GM21619 (cell line): ENCODE data around the gene PEX26.
"Not testable (repeated sequence)": the region's sequence is repeated elsewhere in the genome, so short reads cannot be mapped to it uniquely, and the experiment has no call there.

Source experiments
- ATAC-seq: cut with Tn5 transposase; IDR thresholded peaks from one replicate; pipeline ENCODE4 v1.9.1; 2021; ENCODE audit not compliant: unreplicated experiment

Gene PEX26

DNA sequence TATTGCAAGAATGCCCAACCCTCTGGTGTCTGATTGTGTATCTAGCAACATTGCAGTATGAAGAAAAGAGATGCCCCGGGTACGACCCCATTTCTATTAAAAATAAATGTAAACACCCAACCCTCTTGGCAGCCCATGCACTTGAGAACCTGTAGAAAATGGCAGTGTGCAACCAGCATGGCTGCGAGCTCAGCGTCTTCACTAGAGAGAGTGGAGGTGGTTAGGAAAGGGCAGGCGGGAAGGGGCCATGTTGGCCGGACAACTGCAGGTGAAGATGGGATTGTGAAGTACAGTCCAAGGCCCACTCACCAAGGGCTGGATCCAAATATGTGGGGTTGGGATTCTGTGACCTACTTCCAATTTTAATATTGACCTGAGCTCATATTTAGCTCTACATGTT is 15.9 kb downstream of the PEX26 start:
- ATAC-seq: no peak

DNA sequence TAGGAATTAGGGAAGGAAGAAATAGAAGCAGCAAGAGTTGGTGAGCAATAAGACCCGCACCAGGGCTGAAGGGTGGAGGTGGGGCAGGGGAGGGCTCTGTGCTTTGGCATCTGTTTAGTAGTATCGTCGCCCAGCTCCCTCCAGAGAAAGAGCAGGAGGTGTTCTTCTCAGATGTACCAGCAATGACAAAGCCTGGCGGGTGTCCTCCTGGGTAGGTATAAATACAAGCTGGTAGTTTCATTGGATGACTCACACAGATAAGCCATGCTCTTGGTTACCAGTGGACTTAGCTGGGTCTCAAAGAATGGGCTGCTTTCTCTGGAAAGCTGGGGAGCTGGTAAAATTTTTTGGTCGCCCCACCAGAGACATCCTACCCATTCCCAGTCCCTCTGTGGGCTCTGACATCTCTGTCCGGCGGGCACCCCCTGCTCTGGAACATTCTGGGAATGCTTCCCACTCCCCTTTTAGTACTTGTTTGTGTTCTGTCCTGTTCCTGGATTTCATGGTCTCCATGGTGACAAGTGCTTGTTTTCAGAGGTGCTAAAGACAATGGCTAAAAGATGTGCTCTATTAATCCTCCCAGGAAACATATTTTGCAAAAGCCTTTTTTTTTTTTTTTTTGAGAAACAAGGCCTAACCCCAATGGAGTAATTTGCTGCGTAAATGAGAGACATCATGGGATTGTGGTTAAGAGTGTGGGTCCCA is 17.5 kb downstream of the PEX26 start:
- no peak for ATAC-seq

DNA sequence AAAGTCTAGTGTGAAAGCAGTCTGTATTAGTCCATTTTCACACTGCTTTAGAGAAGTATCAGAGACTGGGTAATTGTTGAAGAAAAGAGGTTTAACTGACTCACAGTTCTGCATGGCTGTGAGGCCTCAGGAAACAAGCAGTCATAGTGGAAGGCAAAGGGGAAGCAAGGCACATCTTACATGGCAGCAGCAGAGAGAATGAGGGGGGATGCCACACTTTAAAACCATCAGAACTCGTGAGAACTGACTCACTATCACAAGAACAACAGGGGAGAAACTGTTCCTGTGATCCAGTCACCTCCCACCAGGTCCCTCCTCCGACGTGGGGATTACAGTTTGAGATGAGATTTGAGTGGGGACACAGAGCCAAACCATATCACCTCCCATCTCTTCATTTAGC is 19.0 kb downstream of the PEX26 start:
- no peak for ATAC-seq

DNA sequence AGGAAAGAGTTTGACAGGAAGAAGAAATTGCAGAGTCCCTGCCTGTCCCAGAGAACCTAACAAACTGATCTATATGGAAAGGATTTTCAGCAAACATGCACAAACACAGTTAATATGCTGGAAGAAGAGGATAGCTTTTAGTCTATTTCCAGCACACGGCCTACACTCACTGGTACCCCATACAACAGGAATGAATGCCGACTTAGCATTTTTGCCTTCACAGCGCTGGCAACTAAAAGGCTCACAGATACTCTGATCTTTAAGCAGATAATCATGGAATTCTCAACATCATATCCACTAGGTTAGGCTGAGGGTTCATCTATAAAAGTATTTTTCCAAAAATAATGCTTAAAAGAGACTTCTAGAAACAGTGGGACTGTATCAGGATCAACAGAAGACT is 23.0 kb downstream of the PEX26 start:
- ATAC-seq: no peak

DNA sequence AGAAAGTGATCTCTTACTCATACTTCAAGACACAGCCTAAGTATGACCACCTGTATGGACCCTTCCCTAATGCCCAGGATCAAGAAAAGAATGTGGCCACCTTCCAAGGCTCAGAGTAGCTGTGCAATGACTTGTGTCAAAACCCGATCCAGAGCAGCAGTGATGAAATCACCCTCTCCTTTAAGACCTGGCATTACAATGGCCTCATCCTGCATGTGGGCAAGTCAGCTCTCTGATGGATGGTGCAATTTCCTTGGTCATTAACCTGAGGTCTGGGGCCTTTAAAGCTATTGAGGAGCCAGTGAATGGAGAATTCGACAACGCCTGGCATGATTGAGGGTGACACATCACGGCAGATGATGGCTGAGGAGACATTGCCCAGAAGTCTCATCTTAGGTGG is 23.7 kb downstream of the PEX26 start:
- ATAC-seq: no peak

DNA sequence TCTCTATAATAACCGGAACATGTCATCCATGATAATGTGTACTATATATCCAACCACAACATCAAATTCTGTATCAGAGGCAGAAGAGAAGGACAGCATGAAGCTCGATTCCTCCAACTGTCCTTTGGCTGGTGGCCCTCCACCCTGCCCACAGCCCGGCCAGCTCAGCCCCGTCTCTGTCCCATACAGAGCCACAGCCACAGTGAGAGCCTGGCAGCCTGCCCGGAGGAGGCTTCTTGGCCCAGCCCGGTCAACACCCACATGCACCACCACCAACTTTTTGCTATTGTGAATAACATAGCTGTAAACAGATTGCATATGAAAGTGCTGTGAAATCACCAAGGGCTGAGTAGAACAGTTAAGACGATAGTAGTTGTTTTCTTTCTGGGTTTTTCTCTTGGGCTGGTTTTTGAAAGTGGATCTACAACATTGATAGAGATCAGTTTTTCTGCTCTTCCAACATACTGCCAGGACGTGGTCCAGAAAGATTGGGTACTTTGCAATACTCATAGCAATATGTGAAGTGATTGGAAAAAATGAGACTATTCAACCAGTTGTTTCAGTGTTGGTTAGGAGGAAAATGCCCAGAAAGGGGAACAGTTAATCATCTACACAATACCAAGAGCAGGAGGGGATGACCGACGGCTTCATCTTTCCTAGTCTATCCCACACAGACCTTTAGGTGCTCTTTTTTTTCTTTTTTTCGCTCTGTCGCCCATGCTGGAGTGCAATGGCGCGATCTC is 25.9 kb downstream of the PEX26 start:
- no peak for ATAC-seq

DNA sequence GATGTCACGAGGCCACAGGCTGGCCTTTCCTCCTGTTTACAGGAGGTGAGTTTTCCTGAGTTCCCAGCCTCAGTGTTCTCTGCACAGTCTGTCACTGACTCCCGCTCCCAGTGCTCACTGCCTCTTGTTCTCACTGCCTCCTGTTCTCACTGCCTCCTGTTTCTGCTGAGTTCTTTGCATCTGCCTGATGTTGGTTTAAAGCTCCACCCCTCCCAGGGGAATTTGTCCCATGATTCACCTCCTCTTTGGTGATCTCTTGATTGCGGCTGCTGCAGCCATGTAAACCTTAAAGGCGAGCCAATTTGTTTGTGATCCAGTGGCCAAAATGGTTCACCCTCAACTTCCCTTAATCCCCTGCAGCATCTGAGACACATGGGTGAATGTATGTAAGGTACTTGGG is 26.8 kb downstream of the PEX26 start:
- no peak for ATAC-seq

DNA sequence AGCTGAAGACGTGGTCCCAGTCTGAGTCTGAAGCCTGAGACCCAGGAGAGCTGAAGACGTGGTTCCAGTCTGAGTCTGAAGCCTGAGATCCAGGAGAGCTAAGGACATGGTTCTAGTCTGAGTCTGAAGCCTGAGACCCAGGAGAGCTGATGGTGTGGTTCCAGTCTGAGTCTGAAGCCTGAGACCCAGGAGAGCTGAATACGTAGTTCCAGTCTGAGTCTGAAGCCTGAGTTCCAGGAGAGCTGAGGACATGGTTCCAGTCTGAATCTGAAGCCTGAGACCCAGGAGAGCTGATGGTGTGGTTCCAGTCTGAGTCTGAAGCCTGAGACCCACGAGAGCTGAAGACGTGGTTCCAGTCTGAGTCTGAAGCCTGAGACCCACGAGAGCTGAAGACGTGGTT is 28.2 kb downstream of the PEX26 start:
- not testable (repeated sequence) for ATAC-seq

DNA sequence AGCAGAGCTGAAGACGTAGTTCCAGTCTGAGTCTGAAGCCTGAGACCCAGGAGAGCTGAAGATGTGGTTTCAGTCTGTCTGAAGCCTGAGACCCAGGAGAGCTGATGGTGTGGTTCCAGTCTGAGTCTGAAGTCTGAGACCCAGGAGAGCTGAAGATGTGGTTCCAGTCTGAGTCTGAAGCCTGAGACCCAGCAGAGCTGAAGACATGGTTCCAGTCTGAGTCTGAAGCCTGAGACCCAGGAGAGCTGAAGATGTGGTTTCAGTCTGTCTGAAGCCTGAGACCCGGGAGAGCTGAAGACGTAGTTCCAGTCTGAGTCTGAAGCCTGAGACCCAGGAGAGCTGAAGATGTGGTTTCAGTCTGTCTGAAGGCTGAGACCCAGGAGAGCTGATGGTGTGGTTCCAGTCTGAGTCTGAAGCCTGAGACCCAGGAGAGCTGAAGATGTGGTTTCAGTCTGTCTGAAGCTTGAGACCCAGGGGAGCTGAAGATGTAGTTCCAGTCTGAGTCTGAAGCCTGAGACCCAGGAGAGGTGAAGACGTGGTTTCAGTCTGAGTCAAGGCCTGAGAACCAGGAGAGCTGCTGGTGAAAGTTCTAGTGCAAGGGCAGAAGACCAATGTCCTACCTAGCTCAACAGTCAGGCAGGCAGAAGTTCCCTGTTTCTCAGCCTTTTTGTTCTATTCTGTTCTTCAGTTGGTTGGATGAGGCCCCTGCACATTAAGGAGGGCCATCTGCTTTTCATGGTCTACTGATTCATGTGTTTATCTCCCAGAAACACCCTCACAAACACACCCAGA is 29.0 kb downstream of the PEX26 start:
- not testable (repeated sequence) for ATAC-seq

DNA sequence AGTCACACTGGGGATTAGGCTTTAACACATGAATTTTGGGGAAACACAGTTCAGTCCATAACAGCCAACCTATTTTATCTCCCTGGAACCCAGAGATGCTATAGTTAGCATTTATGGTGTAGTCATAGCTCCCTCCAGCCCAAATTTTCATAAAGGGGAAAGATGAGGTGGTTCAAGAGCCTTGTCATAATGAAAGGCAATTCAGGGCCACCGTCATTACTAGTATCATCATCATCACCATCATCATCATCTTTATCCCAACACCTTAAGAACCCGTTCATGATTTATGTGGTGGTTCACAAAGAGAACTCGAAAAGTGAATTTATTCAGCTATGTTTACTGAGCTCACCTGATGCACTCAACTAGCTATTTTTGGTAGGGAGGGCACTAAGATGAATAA is 30.4 kb downstream of the PEX26 start:
- ATAC-seq: no peak

DNA sequence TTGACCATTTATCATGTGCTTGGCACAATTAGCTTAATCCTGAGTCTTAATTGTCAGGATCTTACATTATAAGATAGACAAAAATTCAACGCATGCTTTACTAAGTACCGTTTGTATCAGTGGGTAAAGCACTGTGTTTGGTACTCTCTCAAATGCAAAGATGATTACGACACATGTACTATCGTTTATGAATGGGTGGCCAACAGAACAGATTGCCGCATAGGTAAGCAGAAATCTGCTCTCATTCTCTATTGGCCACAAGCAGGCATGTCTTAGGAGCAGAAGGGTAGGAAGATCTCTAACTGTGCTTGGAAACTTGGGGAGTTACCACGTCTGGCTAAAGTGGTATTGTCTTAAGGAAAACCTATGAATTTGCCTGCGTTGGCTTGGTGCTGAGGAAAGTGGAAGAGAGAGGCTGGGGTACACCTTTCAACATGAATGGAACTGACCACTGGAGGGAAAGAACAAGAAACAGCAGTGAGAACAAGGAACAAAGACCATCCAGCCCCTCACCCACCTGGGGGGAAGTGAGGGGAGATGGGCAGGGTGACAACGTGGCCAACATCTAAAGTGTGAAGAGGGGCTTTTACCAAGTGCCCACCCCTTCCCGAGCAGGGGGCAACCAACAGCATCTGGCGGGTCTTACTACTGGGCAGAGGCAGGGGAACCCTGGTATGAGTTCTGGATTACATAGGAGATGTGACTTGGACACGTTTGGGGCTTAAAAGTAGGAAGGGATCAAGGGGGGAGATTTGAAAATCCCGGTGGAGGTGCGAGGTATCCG is 31.8 kb downstream of the PEX26 start:
- no peak for ATAC-seq

DNA sequence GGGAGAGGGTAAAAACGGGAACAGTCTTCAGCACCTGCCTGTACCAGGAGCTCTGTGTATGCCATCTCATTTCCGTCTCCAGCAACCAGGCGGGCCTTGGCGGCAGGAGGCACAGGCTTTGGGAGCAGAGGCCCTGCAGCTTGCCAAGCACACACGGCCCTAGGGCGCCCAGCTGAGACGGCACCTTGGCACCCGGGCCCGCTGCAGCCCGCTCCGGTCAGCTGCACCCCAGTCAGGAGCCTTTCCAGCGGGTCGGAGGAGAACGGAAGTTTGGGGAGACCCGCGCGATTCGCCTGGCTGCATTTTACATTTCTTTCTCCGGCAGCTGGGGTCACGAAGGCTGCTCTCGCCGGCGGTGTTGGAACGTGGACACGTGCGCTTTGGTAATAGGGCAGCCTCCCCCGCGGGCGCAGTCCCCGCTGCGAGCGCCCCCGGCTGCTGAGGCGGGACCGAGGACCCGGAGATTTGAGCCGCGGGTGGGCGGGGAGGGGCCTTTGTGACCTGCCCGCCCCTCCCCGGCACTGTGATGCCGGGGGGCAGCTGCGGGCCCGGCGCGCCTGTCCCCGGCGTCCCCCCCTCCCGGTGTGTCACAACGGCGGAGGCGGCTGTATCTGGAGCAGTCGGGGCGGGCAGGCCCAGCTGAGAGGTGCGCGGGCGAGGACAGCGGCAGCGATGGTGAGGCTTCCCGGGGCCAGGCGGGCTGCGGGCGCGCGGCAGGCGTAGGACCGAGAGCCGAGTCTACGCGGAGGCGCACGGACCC is 32.6 kb downstream of the PEX26 start, which contains the start of gene TUBA8:
TSS of gene TUBA8 (plus strand) at position 616 of the 760 bp plus-strand sequence. CDS start at position 673, 57 bp downstream.
- peak; percentile 41 for ATAC-seq

DNA sequence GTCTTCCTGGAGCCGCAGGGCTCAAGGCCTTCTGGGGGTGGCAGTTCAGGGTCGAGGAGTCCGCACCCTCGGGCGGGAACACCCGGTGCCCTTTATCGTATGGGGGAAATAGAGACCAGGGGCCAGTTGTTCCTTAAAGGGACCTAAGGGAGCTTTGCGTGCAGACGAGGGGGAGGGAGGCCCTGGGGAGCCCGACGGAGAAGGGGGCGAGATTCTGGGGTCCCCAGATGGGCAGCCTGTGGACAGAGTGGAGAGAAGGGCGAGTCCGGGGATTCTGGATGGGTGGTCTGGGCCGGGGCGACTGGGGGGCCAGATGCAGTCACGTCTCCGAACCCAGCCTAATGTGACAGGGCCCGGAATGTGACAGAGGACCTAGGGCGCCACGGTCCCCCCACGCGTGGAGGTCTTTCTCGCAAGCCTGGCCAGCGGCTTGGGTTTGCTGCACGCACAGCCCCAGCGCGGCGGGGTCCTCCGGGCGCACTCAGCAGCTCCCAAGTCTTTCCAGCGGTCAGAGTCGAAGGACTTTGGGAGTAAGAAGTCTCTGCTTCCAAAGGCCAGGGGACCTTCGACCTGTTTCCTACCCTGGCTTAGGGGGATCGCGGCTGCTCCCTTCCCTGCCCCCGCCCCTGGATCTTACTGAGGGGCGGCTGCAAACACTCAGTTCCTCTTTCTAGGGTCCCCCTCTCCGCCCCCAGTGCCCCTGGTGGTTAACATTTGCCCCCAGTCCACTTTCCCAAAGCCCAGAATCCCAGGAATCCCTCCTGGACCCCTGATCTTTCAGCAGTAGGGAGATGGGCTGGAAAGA is 33.4 kb downstream of the PEX26 start:
- ATAC-seq: no peak

DNA sequence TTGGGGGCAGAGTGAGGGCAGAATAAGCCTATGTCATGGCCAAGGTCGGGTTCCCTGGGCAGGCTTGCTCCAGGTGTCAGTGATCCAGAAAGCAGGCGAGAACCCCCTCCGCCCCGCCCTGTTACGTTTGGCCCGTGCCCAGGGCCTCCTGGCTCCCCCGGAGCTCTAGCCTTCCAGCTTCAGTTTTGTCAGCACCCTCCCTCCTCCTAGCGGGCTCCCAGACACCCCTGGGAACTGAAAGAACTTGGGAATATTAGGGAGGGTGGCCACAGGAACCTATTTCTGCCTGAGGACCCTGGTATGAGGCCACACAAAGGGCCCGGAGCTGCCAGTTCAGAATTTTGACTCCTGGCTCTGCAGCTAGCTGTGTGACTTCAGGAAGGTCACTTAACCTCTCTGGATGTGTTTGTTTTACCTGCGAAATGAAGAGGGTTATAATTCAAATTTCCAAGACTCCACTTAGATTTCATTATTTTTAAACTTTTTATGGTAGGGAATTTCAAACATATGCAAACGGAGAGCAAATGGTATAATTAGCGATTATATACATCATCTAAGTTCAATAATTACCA is 34.1 kb downstream of the PEX26 start:
- ATAC-seq: no peak

DNA sequence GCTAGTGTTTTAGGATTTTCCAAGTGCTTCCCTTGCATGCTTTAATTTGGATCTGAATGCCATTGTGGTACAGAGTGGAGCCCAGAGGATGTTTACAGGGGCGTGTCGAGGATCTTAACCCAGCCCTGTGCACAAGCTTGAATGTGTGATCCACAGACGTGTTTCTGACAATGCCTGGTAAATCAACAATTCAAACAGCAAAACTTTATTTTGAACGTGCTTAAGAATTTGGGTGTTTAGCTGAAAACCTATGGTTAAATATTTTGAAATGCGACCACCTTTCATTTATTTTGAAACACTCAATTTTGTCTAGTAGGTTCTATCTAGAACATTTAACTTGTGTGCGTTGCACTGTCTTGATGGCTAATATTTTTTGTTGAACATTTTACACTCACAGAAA is 34.6 kb downstream of the PEX26 start:
- no peak for ATAC-seq

DNA sequence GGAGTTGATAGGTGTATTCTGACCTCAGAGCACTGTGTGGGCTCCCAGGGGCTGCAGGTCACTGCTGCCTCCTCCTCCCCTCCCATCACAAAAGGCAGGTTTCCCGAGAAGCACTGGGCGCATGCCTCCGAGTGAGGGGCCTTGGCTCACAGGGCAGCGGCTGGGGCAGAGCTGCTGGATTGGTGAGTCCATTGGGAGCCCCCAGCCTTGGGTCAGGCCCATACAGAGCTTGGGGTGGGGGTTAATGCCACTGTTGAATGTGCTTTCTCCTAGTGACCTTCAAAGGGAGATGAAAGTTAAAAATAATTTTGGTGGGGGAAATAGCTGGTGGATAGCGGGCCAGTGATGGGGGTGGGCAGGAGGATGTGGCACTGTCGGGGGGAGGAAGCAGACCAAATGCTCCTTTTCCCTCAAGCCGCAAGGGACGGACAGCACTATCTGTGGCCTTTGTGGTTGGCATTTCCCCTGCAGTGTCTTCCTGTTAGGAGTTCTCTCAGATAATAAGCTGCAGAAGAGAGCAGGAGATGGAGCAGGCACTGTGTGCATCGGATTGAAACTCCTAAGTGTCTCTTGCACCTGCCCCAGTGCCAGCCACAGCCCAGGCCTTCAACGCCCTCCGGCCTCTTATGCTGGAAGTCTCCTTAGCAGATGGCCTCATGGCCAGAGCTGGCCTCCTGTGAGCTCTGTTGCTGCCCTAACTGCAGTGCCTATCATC is 36.0 kb downstream of the PEX26 start:
- no peak for ATAC-seq

DNA sequence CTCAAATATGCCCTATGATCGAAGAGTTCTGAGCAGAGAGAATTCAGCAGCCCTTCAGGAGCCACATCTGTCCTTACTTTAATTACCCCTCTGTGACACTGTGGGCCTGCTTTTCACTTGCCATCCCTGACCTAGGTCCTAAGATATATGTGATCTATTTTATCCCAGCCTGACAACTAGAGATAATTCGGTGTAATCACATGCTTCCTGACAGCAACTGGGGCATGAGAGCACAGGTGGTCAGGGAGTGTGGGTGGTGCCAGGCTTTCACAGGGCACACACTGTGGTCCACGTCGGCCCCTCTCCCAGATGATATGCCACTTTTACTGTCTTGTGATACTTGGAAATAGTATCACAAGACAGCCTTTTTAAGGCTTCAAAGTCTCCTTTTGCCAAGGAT is 36.7 kb downstream of the PEX26 start:
- no peak for ATAC-seq

DNA sequence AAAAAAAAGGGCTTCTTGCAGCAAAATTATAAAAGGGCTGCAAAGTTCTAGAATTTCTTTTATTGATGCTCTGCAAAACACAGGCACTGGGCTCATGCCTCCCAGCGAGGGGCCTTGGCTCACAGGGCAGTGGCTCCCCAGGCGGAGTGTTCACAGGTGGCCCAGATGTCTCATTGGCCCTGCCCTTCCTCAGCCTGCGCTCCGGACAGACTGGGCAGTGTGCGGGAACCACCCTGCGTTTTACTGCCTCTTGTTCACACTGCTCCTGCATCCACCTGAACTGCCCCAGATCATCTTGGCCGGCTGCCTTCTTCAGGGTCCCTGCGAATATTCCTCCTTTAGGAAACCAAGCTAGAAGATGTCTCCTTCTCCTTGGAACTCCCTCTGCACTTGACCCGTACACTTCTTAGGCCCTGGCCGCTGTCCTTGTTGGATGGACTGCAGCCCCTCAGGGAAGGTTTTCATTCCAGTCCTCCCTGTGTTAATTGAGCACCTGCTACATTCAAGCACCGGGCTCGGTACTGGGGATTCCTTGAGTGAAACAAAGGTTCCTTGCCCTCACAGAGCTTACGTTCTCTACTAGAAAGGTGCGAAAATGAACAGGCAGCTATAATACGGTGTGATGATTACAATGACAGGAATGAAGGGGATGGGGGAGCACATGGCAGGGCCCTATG is 37.3 kb downstream of the PEX26 start:
- no peak for ATAC-seq
